ENCODE data around the gene RNASEH1.

DNA sequence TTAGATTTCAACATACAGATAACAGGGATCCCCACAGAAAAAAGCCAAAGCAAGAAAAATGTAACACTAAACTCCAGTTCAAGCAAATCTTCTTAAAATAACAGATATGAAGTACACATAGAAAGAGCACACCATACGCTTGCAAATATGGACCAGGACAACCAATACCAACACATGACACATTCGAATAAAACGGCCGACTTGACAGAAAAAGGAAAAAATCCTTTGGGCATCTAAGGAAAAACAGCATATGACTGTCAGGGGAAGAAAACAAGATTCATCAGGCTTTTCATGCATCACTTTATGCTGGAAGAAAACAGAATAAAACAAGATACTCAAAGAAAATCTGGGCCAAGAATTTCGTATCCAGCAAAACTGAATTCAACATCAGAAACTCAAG lies 16.0 kb downstream of the RNASEH1 start:
- TF ChIP-seq THRA (CRISPR knock-in tag; IDR thresholded peaks at IDR 0.05; ENCODE audit: borderline replicate concordance) (no peak), CTCF (CRISPR knock-in tag; IDR thresholded peaks at IDR 0.05) (no peak), TAF1 (CRISPR knock-in tag; IDR thresholded peaks at IDR 0.05) (no peak), DPF2 (CRISPR knock-in tag; IDR thresholded peaks at IDR 0.05; ENCODE audit: borderline replicate concordance, low read depth) (no peak), EZH2 (conservative IDR thresholded peaks at IDR 0.05; ENCODE audit: low read depth, low read length) (no peak), SUZ12 (IDR thresholded peaks at IDR 0.05; ENCODE audit: low read depth, low read length) (no peak), HNRNPLL (IDR thresholded peaks at IDR 0.05; ENCODE audit: low read depth, low read length, poor library complexity, severe bottlenecking) (no peak)
- TF ChIP-seq, protein P1, sequence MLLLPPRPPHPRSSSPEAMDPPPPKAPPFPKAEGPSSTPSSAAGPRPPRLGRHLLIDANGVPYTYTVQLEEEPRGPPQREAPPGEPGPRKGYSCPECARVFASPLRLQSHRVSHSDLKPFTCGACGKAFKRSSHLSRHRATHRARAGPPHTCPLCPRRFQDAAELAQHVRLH (CRISPR knock-in tag; IDR thresholded peaks at IDR 0.05; ENCODE audit: borderline replicate concordance, low read depth): no peak
- TF ChIP-seq, protein P2, sequence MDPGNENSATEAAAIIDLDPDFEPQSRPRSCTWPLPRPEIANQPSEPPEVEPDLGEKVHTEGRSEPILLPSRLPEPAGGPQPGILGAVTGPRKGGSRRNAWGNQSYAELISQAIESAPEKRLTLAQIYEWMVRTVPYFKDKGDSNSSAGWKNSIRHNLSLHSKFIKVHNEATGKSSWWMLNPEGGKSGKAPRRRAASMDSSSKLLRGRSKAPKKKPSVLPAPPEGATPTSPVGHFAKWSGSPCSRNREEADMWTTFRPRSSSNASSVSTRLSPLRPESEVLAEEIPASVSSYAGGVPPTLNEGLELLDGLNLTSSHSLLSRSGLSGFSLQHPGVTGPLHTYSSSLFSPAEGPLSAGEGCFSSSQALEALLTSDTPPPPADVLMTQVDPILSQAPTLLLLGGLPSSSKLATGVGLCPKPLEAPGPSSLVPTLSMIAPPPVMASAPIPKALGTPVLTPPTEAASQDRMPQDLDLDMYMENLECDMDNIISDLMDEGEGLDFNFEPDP (CRISPR knock-in tag; conservative IDR thresholded peaks at IDR 0.05): no peak

Data from HepG2 (cell line).